ENCODE data around the gene KPNA6. TPM values are rescaled to one million over a fixed set of nuclear protein-coding genes. Genes with fewer than 3 reads are reported as not detected.
"Not testable (repeated sequence)": the region's sequence is repeated elsewhere in the genome, so short reads cannot be mapped to it uniquely, and the experiment has no call there.

The KPNA6 gene
- total and polyA plus RNA-seq, 2 of the 13 experiments (the other 11 are each of a cell fraction or from before 2014, with no cell fraction given), result 22.0 to 47.5 TPM

- TF ChIP-seq MTERF4 (CRISPR knock-in tag; IDR thresholded peaks at IDR 0.05) (no peak), DNMT3B (CRISPR knock-in tag; conservative IDR thresholded peaks at IDR 0.05) (no peak)
Measured at GRCh38 chr1:32082022-32082421, 25.8 kb upstream of the KPNA6 start (continued).

DNA sequence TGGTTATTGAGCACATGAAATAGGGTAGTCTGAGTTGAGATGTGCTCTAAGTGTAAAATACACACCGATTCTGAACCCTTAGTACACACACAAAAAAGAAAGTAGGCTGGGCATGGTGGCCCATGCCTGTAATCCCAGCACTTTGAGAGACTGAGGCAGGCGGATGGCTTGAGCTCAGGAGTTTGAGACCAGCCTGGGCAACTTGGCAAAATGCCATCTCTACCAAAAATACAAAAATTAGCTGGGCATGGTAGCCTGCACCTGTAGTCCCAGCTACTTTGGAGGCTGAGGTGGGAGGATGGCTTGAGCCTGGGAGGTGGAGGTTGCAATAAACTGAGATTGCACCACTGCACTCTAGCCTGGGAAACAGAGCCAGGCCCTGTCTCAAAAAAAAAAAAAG lies 21.5 kb upstream of the KPNA6 start:
- H3K4me2 ChIP-seq (ENCODE audit: low read depth, low read length); H3K9ac ChIP-seq (ENCODE audit: insufficient read depth, low read depth, low read length); in situ Hi-C loops (cut with HindIII; ENCODE audit: extremely low pct_ligation_motif_present, low pct_unique_long_range_greater_than_20kb); CTCF ChIA-PET (ENCODE audit: low intra/inter-chr PET ratio, low total read pairs); H3K27me3 ChIP-seq (ENCODE audit: control insufficient read depth in 1 of 2, insufficient read depth in 2 of 2, low read length in 2 of 2); FAIRE-seq; POLR2A ChIA-PET; H4K20me1 ChIP-seq (ENCODE audit: insufficient read depth, low read length); H3K4me3 ChIP-seq (replicated peaks in 1 of 3; ENCODE audit: insufficient read depth in 1 of 3, low read depth in 2 of 3, low read length in 3 of 3); ATAC-seq; H3K9me3 ChIP-seq (ENCODE audit: low read length); intact Hi-C loops (cut with micrococcal nuclease; ENCODE audit: unreplicated experiment); H3K27ac ChIP-seq (ENCODE audit: extremely low read length, insufficient read depth, low read length); DNase-seq (ENCODE audit: low spot score); H2AFZ ChIP-seq (ENCODE audit: low read length); H3K4me1 ChIP-seq (ENCODE audit: insufficient read depth, low read length); H3K79me2 ChIP-seq (ENCODE audit: insufficient read depth, low read length); BruUV-seq (replicated peaks): not testable (repeated sequence)
- WGBS (ENCODE audit: low lambda C conversion rate), result 88% methylated on average over 2 of the region's 2 CpGs
- peaks cover 3 to 10% of the 10 kb centered on the region in 2 experiments; a peak in 2 of 5 replicates for H3K36me3 ChIP-seq (replicated peaks in 1 of 2; ENCODE audit: control insufficient read depth in 1 of 2, insufficient read depth in 2 of 2, low read length in 2 of 2)

DNA sequence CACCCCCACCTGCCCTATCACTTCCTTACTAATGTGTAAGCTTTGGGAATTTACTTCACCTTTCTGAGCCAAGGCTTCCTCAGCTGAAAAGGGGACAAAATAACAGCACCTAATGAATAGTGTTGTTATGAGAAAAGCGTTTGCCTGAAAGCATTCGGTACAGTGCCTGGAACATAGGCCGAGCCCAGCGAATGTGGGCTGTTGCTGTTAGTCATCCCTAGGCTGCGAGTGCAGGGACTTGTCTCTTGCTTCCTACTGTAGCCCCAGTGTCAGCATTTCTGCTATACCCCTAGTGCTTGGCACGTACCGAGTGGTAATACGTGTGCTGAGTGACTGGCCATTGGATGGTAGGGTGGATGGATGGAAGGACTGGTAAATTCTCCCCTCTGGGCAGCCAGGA lies 16.7 kb upstream of the KPNA6 start:
- ChIA-PET POLR2A (interaction anchor here (1.7 kb wide), 1 partner anchor 18 kb away, joined by 5 read pairs; the partner anchor contains the start of gene TMEM39B), CTCF (ENCODE audit: low intra/inter-chr PET ratio, low total read pairs) (no interaction called here)
- intact Hi-C loops (cut with micrococcal nuclease; ENCODE audit: unreplicated experiment), result no loop called here
- DNase-seq (ENCODE audit: low spot score) (no peak), ATAC-seq (no peak), FAIRE-seq (no peak)
- H4K20me1 ChIP-seq (ENCODE audit: insufficient read depth, low read length), result no peaks in the 10 kb centered on the region
- no peak overlapping the region for H3K9ac ChIP-seq (ENCODE audit: insufficient read depth, low read depth, low read length)
- H3K4me3 ChIP-seq (replicated peaks in 1 of 3; ENCODE audit: insufficient read depth in 1 of 3, low read depth in 2 of 3, low read length in 3 of 3), result no peak overlapping the region
- H3K36me3 ChIP-seq (replicated peaks in 1 of 2; ENCODE audit: control insufficient read depth in 1 of 2, insufficient read depth in 2 of 2, low read length in 2 of 2), result peaks cover 19 to 32% of the 10 kb centered on the region in 2 experiments; a peak in 4 of 5 replicates
- H3K79me2 ChIP-seq (ENCODE audit: insufficient read depth, low read length), result no peaks in the 10 kb centered on the region
- WGBS (ENCODE audit: low lambda C conversion rate), result 94% methylated on average over 8 of the region's 8 CpGs
- H3K27ac ChIP-seq (ENCODE audit: extremely low read length, insufficient read depth, low read length), result no peak overlapping the region
- H3K4me2 ChIP-seq (ENCODE audit: low read depth, low read length), result no peak overlapping the region
- no TSS peak for BruUV-seq (replicated peaks)
- in situ Hi-C loops (cut with HindIII; ENCODE audit: extremely low pct_ligation_motif_present, low pct_unique_long_range_greater_than_20kb), result no loop called here
- no peaks in the 10 kb centered on the region for H3K27me3 ChIP-seq (ENCODE audit: control insufficient read depth in 1 of 2, insufficient read depth in 2 of 2, low read length in 2 of 2)
- no peaks in the 10 kb centered on the region for H3K9me3 ChIP-seq (ENCODE audit: low read length)
- no peaks in the 10 kb centered on the region for H3K4me1 ChIP-seq (ENCODE audit: insufficient read depth, low read length)
- no peak overlapping the region for H2AFZ ChIP-seq (ENCODE audit: low read length)
- TF ChIP-seq MTERF4 (CRISPR knock-in tag; IDR thresholded peaks at IDR 0.05) (no peak), CBFB (CRISPR knock-in tag; IDR thresholded peaks at IDR 0.05) (no peak), PAX8 (CRISPR knock-in tag; IDR thresholded peaks at IDR 0.05; ENCODE audit: borderline replicate concordance) (no peak), HNF4A (CRISPR knock-in tag; IDR thresholded peaks at IDR 0.05) (no peak), RXRA (CRISPR knock-in tag; IDR thresholded peaks at IDR 0.05) (no peak), FOXK2 (IDR thresholded peaks at IDR 0.05) (no peak), HNF4G (IDR thresholded peaks at IDR 0.05; ENCODE audit: borderline replicate concordance, low read depth, low read length) (no peak), HNF4G (CRISPR knock-in tag; IDR thresholded peaks at IDR 0.05; ENCODE audit: borderline replicate concordance, low read depth) (no peak), ZIK1 (CRISPR knock-in tag; IDR thresholded peaks at IDR 0.05; ENCODE audit: borderline replicate concordance, low read depth) (no peak), IRF9 (CRISPR knock-in tag; IDR thresholded peaks at IDR 0.05; ENCODE audit: borderline replicate concordance) (no peak), NAIF1 (CRISPR knock-in tag; IDR thresholded peaks at IDR 0.05; ENCODE audit: borderline replicate concordance) (no peak), ZNF576 (CRISPR knock-in tag; IDR thresholded peaks at IDR 0.05) (no peak), HOXD1 (CRISPR knock-in tag; IDR thresholded peaks at IDR 0.05) (no peak)
